COR-L47 (cell line): ENCODE results near the gene SLC7A5.
"Not testable (repeated sequence)": the region's sequence is repeated elsewhere in the genome, so short reads cannot be mapped to it uniquely, and the experiment has no call there.

Experiments used
- DNase-seq: peaks from one replicate; lab custom pipeline; 2025; lab: John Stamatoyannopoulos, UW

The SLC7A5 gene

GRCh38 chr16:87888346-87888745, 19.0 kb upstream of the SLC7A5 start:
- DNase-seq: not testable (repeated sequence)

GRCh38 chr16:87887931-87888330, 18.6 kb upstream of the SLC7A5 start:
- DNase-seq: not testable (repeated sequence)

GRCh38 chr16:87885371-87885967, 16.2 kb upstream of the SLC7A5 start:
- not testable (repeated sequence) for DNase-seq

- no peak for DNase-seq
These were observed 13.2 kb upstream of the SLC7A5 start for GRCh38 chr16:87882436-87883019.

GRCh38 chr16:87881324-87882200, 12.3 kb upstream of the SLC7A5 start:
- DNase-seq: no peak

- no peak for DNase-seq
These were observed 10.9 kb upstream of the SLC7A5 start for GRCh38 chr16:87880117-87880696.

- DNase-seq: not testable (repeated sequence)
These were observed 10.2 kb upstream of the SLC7A5 start for GRCh38 chr16:87879411-87880013.

- no peak for DNase-seq
These were observed 9.4 kb upstream of the SLC7A5 start for GRCh38 chr16:87878704-87879103.

- DNase-seq: no peak
These were observed 8.7 kb upstream of the SLC7A5 start for GRCh38 chr16:87877942-87878507.

GRCh38 chr16:87874639-87875427, 5.5 kb upstream of the SLC7A5 start:
- DNase-seq: no peak

- not testable (repeated sequence) for DNase-seq
These were observed 1.3 kb upstream of the SLC7A5 start for GRCh38 chr16:87870418-87871291.

- DNase-seq: not testable (repeated sequence)
These were observed 641 bp upstream of the SLC7A5 start for GRCh38 chr16:87869879-87870417.

- not testable (repeated sequence) for DNase-seq
These were observed 865 bp downstream of the SLC7A5 start for GRCh38 chr16:87868254-87869029.

- DNase-seq: not testable (repeated sequence)
These were observed 3.3 kb downstream of the SLC7A5 start for GRCh38 chr16:87865902-87866555.

GRCh38 chr16:87864331-87864989, 4.8 kb downstream of the SLC7A5 start:
- no peak for DNase-seq

- not testable (repeated sequence) for DNase-seq
These were observed 6.0 kb downstream of the SLC7A5 start for GRCh38 chr16:87863327-87863635.

GRCh38 chr16:87862597-87863326, 6.5 kb downstream of the SLC7A5 start:
- not testable (repeated sequence) for DNase-seq
